Activated naive CD4-positive, alpha-beta T cell treated with Interleukin-2 at 50 U/mL for 16 hours (primary cell): ENCODE data around the gene ZNF154.

Experiments
- DNase-seq: peaks from one replicate; pipeline ENCODE4 v3.0.0-alpha.2; 2020

Gene ZNF154

DNA sequence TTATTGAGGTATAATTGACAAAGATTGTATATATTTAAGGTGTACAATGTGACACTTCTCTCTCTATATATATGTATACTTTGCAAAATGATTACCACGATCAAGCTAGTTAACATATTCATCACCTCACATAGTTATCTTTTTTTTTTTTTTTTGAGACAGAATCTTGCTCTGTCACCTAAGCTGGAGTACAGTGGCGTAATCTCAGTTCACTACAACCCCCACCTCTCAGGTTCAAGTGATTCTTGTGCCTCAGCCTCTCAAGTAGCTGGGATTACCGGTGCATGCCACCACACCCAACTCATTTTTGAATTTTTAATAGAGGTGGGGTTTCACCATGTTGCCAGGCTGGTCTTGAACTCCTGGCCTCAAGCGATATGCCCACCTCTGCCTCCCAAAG is 36.5 kb downstream of the ZNF154 start:
- DNase-seq, result no peak

DNA sequence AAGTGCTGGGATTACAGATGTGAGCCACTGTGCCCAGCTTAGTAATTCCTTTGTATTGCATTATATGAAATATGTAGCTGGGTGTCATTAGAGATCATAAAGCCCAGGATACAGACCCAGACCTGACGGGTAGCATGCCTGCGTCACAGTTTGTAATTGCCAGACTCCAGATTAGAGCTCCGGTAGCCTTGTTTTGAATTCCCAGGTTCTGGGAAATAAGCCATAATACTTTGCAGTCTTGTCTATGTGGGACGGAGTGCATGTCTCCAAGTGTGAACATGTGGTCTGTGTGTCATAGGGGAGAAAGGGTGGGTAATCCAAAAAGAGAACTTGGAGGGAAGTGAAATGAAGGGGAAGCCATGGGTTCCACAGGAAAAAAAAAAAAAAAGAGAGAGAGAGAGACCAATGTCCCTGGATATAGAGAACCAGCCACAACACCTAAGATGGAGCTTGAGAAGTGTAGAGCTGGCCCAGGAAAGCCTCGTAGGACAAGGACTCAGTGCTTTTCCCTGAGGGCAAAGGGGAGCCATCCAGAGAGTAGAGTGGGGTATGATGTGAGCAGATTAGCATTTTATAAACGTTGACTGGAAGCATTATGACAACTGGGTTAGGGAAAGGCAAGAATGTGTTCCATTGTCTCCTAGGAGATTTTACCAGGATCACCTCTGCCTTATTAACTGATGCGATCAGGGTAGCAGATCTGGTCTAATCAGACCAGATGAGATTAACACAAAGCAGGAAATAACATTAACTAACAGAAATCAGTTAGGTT is 37.7 kb downstream of the ZNF154 start:
- no peak for DNase-seq

DNA sequence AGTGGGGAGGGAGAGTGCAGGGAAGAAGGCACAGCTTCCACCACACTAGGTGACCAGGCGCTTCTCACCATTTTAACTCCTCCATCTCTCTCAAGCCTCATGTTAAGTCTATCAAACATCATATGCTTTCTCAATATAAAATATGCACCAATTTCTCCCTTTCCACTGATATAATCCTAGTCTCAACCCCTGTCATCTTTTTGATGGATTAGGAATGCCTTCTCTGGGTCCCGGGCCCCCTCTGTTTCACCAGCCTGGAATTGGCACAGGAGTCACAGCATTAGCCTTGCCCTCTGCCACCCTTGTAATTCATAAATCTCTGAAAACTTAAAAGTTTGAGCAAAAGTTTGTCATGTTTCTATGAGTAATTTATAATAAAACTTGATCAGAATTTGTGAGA is 40.4 kb downstream of the ZNF154 start, which contains the start of gene ZSCAN4:
ZSCAN4 (plus strand) TSS at position 301 of the 400 bp plus-strand sequence. CDS start 7,211 bp downstream, outside the sequence.
- DNase-seq, result no peak

DNA sequence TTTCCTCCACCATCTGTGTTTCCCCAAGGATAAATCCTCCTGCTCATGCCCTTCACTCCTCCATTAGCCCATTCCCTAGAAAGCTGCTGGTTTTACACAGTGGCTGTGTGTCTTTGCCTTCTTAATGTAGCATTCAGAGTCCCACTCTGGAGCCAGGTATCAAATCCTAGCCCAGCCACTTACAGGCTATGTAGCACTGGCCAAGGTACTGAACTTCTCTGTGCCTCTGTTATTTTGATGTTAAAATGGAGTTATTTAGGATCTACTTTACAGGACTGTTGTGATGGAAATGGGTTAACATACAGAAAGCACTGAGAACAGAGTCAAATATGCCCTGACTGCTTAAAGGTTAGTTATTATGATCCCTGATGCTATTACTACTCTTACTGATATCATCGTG is 41.8 kb downstream of the ZNF154 start:
- DNase-seq, result no peak

DNA sequence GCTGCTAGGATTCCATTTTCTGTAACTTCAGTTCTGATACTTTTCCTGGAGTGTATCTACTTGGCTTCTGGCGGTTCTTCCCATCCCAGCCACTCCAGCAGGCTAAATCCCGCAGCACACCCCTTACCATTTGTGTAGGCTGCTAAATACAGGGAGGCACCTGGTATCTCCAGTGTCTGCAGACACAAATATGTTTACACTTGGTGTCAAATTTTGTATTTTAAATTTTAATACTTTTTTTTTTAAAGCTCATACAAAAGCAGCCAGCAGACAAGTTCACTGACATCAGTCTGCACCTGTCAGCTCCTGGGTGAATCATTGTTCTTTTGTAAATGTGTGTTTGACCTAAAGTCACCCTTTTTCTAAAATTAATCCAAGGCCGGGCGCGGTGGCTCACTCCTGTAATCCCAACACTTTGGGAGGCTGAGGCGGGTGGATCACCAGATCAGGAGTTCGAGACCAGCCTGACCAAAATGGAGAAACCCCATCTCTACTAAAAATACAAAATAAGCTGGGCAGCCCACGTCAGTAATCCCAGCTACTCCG is 43.7 kb downstream of the ZNF154 start:
- no peak for DNase-seq

DNA sequence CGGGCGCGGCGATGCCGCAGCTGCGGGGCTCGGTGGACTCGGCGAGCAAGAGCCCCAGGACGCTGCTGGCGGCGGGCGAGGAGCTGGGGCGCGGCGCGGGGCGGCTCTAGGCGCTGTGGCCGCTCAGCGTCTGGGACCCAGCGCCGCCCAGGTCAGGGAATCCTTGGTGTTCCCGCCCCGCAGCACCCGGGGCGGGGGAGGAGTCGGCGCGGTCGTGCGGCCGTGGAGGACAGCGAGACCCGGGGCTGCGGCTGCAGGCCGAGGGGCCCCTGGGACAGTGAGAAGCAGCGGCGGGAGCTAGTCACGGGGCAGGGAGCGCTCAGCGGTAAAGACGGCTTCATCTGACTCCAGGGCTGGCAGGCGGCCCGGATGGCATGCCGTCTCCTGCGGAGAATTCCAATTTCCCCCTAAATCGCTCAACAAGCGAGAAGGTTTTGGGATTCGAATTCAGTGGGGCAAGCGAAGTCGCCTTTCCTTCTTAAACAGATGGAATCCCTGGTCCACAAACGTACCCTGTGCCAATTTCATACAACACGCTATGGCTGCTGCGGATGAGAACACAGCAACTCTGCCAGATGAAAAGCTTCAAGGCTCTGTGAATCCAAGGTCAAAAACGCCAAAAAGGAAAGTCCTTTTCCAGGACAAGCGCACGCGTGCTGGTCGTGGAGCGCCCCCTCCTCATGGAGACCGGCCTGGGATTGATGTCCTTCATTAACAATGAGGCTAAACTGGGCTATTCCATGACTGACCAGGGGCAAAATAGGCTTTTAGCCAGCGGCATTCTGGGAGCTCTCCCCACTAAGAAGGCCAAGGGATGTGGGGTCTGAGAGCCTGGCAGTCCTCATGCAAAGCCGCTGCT is 44.5 kb downstream of the ZNF154 start:
- DNase-seq, result no peak

DNA sequence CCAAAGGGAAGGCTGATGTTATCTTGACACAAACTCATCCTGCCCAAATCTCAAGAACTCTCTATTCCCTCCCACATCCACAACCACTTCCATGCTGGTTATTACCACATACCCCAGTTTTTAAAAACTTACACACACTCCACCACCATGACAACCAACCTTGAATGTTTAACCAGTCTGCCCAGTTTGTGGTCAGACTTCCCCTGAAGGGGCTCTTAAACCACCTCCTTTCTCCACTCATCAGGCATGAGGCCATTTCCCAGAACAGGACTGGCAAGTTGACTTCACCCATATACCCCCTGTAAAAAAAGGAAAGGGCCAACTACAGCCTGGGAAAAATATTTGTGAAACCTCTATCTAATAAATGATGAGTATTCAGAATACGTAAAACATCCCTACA is 52.7 kb downstream of the ZNF154 start:
- DNase-seq, result no peak

DNA sequence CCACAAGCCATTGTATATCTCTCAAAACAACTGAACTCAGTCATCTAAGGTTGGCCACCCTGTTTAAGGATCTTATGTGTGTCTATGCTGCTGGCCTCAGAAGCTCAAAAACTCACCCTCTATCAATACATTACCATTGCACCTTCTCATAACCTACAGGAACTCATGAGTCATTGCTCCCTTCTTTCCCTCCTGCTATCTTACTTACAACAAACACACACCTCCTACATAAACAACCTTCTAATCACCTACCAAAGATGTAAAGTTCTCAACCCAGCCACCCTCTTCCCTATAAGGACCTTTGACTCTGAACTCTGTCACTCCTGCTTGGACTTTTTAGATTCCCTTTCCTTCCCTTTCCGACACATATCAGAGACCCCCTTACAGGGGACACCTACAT is 53.6 kb downstream of the ZNF154 start:
- no peak for DNase-seq

DNA sequence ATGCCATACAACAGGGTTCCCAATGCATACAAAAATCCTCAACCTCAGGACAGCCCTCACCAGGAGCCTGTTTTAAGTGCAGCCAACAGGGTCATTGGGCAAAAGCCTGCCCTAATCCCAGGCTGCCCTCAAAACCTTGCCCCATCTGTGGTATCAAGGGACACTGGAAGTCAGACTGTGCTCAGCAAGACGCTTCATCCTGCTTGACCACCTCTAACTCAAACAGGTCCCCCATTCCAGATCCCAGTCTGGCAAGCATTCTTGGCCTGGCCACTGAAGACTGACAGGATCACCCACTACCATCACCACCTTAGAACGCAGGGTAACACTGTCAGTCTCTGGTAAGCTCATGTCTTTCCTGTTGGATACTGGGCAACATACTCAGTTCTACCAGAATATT is 55.3 kb downstream of the ZNF154 start:
- no peak for DNase-seq

DNA sequence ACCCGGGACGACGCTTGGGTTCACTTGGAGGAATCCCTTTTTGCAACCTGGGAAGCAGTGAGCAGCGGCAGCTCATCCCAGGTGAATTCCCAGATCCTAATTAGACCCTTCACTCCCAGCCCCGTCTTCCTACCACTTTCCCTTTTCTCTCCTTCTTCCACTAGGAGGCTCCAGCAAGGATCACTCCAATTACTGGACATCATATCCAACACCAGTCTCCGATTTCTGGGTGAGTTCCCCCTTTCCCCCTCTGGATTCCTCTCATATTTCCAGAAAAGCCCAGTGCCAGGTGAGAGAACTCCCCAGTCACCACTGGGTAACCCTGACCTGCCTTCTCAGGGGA is 57.4 kb downstream of the ZNF154 start:
- no peak for DNase-seq

DNA sequence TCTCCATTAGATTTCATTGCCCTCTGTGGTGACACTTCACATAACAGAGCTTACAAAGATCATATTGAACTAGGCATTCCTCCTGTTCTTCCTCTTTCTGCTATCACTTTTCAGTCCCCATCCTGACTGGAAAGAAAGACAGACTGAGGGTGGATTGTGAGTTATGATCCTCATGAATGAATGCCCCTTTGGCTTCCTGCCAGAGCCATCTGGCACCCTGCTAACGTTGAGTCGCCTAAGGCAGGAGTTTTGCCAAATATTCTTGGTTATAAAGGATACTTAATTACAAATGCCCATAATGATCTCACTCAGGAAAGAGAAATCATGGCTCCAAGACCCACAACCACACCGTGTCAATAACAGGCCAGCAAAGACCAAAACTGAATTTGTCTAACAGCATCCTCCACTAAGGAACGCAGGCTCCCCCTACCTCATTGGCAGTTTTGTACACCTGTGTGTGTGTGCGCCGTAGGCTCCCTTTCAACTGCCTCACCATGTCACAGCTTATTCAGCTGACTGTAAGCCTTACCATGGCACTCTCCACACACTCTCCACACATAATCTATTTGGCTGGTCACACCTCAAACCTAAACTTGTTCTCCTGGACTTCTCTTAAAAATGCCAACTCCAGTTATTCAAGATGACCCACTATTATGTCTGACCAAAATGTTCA is 60.5 kb downstream of the ZNF154 start:
- DNase-seq, result no peak
